ENCODE measurements around the gene IQCN.
A peak's percentile ranks its signal among the peaks of the same experiment; 100 is the strongest.

Gene IQCN

DNA sequence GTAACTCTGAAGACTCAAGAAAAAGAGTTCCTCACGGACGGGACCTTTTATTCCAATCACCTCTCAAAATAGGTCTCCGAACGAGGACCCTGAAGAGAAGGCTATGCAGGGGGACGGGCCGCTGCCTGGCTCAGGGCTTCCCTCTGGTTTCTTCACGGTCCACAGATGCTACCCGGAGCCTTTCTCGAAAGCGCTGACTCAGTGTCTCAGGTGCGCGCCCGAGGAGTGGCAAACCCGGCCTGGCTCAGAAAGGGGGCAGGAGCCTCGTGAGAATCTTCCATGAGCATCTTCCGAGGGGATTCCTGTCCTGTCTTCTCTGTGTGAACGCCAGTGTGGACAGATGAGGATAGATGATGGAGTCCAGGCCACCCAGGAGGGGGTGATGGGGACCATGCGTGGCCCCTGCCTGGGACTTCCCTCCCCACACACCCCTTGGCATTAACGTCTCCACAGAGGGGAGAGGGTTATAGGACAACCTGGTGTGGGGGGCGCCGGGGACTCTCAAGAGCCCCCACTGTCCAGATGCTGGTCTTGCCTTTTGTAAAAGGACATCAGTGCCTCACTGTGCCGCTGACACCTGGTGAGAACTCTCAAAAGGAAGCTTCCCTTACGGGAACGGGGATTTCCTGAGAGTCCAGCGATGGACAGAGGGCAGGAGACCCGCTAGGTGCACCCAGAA is 32.1 kb upstream of the IQCN start:
- DNase-seq, result no peak

GRCh38 chr19:18304458-18305310 is 30.4 kb upstream of the IQCN start:
- peak; percentile 92 for DNase-seq

GRCh38 chr19:18304208-18304457 is 29.9 kb upstream of the IQCN start:
- no peak for DNase-seq

GRCh38 chr19:18301718-18302111 is 27.5 kb upstream of the IQCN start:
- DNase-seq, result no peak

- peak; percentile 46 for DNase-seq
These were observed 26.9 kb upstream of the IQCN start for GRCh38 chr19:18300930-18301717.

- DNase-seq, result no peak
These were observed 25.4 kb upstream of the IQCN start for GRCh38 chr19:18299654-18300053.

- no peak for DNase-seq
These were observed 24.3 kb upstream of the IQCN start for GRCh38 chr19:18298601-18299000.

DNA sequence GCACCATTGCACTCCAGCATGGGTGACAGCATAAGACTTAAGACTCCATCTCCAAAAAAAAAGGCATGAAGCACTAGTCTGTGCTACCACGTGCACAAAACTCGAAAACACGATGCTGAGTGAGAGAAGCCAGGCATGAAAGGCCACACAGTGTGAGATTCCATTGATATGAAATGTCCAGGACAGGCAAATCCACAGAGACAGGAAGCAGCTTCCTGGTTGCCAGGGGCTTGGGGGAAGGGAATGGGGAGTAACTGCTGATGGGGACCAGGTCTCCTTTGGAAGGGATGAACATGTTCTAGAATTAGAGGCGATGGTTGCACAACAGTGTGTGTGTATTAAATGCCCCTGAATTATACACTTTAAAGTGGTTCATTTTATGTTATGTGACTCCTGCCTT is 23.1 kb upstream of the IQCN start:
- DNase-seq, result no peak

- no peak for DNase-seq
These were observed 20.8 kb upstream of the IQCN start for GRCh38 chr19:18295034-18295451.

DNA sequence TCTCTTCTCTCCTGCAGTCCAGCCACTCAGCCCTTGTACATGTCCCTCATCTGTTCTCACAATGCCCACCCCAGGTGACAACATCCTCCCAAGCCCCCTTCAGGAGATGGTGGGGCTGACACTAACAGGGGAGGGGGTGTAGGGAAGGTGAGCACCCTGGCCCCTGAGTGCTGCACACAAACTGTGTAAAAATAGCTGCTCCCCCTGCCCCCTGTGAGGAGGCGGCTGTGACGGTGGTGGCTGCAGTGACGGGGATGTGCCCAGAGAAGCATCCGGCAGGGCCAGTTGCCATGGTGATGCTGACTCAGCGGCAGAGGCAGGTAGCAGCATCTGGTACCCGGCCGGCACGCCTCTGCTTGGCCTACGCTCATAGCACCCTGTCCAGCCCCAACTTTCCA is 20.2 kb upstream of the IQCN start:
- DNase-seq, result no peak

GRCh38 chr19:18293642-18294466 is 19.6 kb upstream of the IQCN start:
- DNase-seq, result no peak

GRCh38 chr19:18292810-18293641 is 18.8 kb upstream of the IQCN start:
- DNase-seq, result peak; percentile 92

DNA sequence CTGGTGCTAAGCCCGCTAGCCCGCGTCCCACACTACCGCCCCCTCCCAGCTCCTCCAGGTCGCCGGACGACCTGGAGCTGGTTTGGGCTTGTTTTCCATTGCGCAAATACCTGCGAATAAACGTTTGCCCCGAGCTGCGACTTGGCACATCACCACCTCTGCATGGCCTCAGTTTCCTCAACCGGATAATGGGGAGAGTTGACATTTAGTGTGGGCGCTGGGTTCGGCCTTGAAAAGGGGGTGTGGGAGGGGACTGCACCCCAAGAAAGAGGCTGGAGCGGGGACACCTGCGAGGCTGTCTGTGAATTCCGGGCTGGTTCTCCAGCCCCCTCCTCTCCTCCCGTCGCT is 18.2 kb upstream of the IQCN start:
- DNase-seq, result no peak

DNA sequence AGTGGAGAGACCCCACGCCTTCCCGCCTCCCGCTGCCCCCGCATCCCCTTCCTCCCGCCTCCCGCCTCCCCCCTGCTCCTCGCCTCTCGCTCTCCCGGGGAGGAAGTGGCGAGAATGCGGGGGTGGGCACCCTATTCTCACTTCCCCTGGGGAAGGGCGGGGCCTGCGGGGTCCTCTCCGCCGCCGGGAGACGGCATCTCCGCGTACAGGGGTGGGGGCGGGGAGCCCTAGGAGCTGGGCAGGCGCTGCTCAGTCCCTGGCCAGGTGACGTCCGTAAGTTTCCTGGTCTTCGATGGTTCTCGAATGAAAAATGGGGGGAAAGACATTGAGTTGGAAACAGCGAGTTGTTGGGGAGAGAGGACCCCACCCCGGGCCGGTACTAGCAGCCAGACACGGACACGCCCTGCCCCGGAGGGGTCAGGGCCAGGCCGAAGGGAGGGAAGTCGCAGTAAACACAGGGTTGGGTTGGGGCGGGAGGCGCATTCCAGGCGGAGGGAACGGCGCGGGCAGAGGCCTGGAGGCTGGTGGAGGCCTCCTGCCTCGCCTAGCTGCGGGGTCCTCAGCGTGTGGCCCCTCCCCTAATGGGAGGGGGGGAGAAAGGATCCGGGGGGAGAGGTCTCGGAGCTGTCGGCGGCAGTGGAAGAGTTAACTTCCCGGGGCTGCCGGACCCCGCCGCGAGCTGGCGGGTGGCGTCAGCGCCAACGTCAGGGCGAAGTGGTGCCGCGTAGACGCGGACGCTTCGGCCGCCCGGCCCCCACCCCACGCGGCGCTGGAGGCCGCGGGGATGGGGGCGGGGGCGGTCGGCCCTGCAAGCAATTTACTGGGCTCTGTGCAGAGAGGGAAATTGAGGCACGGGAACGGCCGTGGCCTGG is 17.6 kb upstream of the IQCN start:
- peak; percentile 92 for DNase-seq

- DNase-seq, result peak; percentile 51
These were observed 16.8 kb upstream of the IQCN start for GRCh38 chr19:18291019-18291524.

DNA sequence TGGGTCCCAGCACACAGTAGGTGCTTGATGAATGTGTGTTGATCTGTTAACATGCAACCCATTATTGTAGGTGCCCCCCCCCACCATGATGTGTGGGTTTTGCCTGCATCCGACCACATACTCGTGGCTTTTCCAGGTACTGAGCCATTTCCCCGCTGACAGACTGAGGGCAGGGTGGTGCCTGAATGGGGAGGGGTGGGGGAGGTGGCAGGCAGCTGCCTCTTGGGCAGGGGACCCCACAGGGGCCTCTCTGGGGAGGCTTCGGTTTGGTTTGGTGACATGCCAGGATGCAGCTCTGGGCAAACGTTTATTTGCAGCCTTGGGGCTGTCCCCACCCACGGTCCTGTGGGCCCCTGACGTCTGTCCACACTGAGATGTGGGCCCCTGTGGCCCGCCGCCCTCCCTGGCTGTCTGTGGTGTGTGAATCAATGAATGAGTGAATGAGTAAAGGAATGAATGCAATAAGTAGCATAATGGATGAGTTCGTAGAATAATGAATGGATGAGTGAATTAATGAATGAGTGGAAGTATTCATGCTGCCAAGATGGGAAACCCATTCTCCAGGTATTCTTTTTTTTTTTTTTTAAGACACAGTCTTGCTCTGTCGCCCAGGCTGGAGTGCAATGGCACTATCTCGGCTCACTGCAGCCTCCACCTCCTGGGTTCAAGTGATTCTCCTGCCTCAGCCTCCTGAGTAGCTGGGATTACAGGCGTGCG is 16.2 kb upstream of the IQCN start:
- no peak for DNase-seq

DNA sequence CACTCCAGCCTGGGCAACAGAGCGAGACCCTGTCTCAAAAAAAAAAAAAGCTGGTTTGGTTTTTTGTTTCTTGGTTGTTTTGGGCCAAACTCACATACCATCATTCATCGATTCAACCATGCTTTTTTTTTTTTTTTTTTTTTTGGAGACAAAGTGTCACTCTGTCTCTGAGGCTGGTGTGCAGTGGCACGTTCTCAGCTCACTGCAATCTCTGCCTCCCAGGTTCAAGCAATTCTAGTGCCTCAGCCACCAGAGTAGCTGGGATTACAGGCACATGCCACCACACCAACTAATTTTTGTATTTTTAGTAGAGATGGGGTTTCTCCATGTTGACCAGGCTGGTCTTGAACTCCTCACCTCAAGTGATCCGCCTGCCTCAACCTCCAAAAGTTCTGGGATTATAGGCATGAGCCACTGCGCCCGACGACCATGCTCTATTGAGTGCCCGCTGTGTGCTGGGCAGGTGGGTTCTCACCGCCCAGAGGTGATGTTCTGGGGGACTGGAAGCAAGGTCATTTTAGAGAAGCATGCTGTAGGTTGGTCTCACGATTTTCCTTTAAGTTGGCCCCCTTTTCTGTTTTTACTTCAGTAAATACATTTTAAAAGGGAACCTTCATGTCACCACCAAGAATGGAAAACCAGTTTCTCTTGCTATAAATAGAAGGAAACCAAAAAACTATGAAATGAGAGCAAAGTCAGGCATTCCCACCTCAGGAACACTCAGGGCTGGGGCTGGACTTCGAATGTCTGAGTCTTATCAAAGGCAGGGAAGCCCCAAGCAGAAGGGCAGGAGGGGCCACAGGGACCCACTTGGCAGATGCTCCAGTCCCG is 15.4 kb upstream of the IQCN start:
- DNase-seq, result no peak

DNA sequence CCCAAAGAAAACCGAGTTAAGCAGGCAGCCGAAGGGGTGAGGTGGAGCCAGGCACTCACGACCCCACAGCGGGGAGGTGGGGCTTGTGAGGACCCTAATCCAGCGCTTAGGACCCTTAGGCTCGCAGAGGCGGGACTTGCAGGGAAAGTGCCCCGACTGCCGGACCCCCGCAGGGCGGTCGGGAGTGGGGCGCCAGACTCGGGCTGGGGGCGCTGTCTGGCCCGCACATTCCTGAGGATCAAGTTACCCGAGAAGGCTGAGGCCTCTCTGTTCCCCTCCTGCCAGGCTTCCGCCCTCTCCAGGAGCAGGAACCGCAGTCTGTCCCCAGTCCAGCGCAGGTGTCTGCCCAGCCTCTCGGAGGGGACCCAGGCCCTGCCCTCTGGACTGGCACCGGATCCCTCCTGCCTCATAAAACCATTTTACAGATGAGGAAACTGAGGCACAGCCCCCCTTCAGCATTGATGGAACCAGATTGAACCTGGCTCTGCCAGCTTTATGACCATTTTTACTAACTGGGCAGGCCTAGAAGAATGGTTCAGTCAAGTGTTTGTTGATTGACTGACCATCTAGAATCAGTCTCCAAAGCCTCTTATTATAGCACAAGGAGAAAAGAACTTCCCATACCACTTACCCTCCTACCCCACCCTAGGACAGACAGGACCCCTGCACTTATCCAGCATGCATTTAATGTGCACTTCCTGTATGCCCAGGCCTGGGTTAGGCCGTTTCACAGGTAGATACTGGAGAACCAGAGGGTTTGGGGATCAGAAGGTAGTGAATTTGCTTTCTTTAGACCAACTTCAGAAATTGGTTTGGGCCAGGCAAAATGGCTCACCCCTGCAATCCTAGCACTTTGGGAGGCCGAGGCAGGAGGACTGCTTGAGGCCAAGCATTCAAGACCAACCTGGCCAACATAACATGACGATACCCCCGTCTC is 13.9 kb upstream of the IQCN start:
- peak; percentile 65 for DNase-seq

Measured in right hindlimb (tissue), 1 donor.